T follicular helper cell (primary cell): ENCODE measurements around the gene S1PR5.

Experiments used
- DNase-seq: peaks from one replicate; pipeline ENCODE4 v3.0.0-alpha.2; 2020; ENCODE audit warnings: low read depth

The S1PR5 gene

DNA sequence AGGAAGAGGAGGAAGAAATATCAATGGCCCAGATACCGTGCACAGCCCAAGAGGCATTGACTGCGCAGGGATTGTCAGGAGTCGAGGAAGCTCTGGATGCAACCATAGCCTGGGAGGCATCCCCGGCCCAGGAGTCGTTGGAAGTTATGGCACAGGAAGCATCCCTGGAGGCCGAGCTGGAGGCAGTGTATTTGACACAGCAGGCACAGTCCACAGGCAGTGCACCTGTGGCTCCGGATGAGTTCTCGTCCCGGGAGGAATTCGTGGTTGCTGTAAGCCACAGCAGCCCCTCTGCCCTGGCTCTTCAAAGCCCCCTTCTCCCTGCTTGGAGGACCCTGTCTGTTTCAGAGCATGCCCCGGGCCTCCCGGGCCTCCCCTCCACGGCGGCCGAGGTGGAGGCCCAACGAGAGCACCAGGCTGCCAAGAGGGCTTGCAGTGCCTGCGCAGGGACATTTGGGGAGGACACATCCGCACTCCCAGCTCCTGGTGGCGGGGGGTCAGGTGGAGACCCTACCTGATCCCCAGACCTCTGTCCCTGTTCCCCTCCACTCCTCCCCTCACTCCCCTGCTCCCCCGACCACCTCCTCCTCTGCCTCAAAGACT lies 50.0 kb downstream of the S1PR5 start:
- DNase-seq: no peak

GRCh38 chr19:10464456-10464855 lies 52.8 kb downstream of the S1PR5 start:
- DNase-seq: no peak
